CD4-positive, alpha-beta T cell treated with Interleukin-21 for 1 hour (primary cell): ENCODE results near the gene ZNF226.
"Not testable (repeated sequence)": the region's sequence is repeated elsewhere in the genome, so short reads cannot be mapped to it uniquely, and the experiment has no call there.

Experiments used
- DNase-seq: peaks from one replicate; pipeline ENCODE4 v3.0.0-alpha.2; 2020

ZNF226 gene

DNA sequence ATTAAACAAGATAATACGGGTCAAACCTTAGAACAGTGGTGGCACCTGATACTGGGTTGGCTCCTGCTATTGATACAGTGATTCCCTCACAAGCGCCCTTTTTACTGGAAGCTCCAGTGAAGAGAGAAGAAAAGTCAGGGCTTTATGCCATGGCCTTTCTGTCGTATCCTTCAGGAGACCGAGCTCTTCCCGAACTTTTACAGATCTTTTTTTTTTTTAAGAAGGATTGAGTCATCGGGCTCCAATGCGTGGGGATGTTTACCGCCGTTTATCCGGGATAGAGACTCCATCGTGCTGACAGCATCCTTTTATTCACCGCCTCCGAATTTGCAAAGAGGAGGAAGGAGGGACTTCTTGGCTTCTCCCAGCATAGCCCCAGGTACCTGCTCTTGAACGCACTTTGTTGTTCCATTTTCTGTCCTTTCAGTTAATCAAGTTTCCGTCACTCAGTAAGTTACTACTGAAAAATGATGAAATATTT, 48.0 kb downstream of the ZNF226 start:
- no peak for DNase-seq

GRCh38 chr19:44219926-44220325, 55.0 kb downstream of the ZNF226 start:
- DNase-seq = not testable (repeated sequence)

DNA sequence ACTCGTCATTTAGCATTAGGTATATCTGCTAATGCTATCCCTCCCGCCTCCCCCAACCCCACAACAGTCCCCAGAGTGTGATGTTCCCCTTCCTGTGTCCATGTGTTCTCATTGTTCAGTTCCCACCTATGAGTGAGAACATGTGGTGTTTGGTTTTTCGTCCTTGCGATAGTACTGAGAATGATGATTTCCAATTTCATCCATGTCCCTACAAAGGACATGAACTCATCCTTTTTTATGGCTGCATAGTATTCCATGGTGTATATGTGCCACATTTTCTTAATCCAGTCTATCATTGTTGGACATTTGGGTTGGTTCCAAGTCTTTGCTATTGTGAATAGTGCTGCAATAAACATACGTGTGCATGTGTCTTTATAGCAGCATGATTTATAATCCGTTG, 55.9 kb downstream of the ZNF226 start:
- not testable (repeated sequence) for DNase-seq

DNA sequence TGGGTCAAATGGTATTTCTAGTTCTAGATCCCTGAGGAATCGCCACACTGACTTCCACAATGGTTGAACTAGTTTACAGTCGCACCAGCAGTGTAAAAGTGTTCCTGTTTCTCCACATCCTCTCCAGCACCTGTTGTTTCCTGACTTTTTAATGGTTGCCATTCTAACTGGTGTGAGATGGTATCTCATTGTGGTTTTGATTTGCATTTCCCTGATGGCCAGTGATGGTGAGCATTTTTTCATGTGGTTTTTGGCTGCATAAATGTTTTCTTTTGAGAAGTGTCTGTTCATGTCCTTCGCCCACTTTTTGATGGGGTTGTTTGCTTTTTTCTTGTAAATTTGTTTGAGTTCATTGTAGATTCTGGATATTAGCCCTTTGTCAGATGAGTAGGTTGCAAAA, 56.4 kb downstream of the ZNF226 start:
- DNase-seq = not testable (repeated sequence)
